ENCODE data around the gene OR10G6. TPM values are rescaled to one million over a fixed set of nuclear protein-coding genes. Genes with fewer than 3 reads are reported as not detected.
"Not testable (repeated sequence)": the region's sequence is repeated elsewhere in the genome, so short reads cannot be mapped to it uniquely, and the experiment has no call there.

OR10G6 gene, protein sequence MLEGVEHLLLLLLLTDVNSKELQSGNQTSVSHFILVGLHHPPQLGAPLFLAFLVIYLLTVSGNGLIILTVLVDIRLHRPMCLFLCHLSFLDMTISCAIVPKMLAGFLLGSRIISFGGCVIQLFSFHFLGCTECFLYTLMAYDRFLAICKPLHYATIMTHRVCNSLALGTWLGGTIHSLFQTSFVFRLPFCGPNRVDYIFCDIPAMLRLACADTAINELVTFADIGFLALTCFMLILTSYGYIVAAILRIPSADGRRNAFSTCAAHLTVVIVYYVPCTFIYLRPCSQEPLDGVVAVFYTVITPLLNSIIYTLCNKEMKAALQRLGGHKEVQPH
- not detected for polyA plus RNA-seq (ENCODE audit: low read depth in 6 of 6)

DNA sequence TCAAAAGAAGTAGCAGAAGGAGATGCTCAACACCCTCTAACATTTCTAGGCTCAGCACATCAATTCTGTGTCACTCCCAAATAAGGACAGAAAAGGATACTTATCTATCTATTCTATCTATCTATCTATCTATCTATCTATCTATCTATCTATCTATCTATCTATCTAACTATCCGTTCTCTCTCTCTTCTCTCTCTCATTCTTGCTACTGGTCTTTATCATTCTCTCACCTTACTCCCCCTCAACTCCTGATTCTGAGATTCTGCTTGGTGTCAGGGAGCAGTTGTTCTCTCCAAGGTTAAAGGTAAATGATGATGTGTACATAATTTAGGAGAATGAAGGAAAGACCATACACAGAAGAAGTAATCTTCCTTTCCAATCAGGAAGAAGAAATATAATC lies at the start of gene OR10G6:
TSS of gene OR10G6 (minus strand) at position 43 of the 400 bp plus-strand sequence. CDS start at position 43, 0 bp downstream.
- Mint-ChIP-seq H3K27me3 (no peaks in the 10 kb centered on the region), H3K36me3 (no peaks in the 10 kb centered on the region)
- no peak for ATAC-seq (ENCODE audit: low read depth in 2 of 2)

DNA sequence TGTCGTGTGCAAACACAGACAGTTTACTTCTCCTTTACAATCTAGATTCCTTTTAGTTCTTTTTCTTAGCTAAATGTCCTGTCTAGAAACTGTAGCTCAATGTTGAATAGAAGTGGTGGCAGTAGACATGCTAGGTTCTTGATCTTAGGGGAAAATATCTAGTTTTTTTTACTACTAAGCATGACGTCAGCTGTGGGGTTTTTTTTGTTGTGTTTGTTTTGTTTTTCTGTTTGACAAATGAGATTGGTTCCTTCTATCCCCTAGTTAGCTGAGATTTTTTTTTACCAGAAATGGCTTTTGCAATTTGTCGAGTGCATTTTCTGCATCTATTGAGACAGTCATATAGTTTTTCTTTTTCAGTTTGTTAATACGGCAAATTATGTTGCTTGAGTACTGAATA lies 48.5 kb upstream of the OR10G6 start:
- H3K27ac Mint-ChIP-seq, result no peak overlapping the region
- H3K36me3 Mint-ChIP-seq, result no peaks in the 10 kb centered on the region
- H3K4me1 Mint-ChIP-seq, result no peaks in the 10 kb centered on the region
- ATAC-seq (ENCODE audit: low read depth in 2 of 2) (no peak), DNase-seq (no peak)
- no peak overlapping the region for H3K4me3 Mint-ChIP-seq
- H3K9me3 Mint-ChIP-seq, result no peaks in the 10 kb centered on the region
- H3K27me3 Mint-ChIP-seq, result peaks cover 0 to 12% (median 5%) of the 10 kb centered on the region in 3 donors

More for the DNA sequence above, at the start of gene OR10G6:
- Mint-ChIP-seq H3K9me3 (peaks cover 0 to 4% (median 0%) of the 10 kb centered on the region in 7 donors), H3K4me3 (no peak within 1 kb of the TSS), H3K27ac (peak within 1 kb of the TSS in 3 of 6 donors; percentile 4 to 27 (median 18)), H3K4me1 (no peaks in the 10 kb centered on the region)
- DNase-seq, result no peak

DNA sequence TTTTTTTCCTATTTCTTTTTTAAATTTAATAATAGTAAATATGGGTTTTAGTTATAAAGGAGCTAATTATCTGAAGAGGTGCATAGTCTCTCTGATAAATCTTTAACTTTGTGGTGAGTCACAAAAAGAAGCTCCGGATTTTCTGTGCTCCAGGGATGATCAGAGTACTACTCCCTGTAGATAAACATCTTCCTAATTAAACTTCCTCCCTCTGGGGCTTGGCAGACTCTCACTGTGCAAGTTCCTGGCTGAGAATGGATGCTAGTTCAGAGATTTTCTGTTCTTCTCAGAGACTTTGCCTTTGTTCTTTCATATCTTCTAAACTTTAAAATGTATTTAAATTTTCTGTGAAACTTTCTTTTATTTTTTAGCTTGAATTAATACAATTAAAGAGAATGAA lies 46.3 kb upstream of the OR10G6 start, which contains the start of gene OR10G7:
TSS of gene OR10G7 (minus strand) at position 72 of the 400 bp plus-strand sequence. CDS start 2,324 bp downstream, outside the sequence.
- Mint-ChIP-seq H3K4me3 (no peak within 1 kb of the TSS), H3K9me3 (no peaks in the 10 kb centered on the region), H3K36me3 (no peaks in the 10 kb centered on the region), H3K27me3 (peaks cover 0 to 8% (median 4%) of the 10 kb centered on the region in 3 donors), H3K27ac (no peak within 1 kb of the TSS), H3K4me1 (no peaks in the 10 kb centered on the region)
- ATAC-seq (ENCODE audit: low read depth in 2 of 2) (no peak), DNase-seq (no peak)

DNA sequence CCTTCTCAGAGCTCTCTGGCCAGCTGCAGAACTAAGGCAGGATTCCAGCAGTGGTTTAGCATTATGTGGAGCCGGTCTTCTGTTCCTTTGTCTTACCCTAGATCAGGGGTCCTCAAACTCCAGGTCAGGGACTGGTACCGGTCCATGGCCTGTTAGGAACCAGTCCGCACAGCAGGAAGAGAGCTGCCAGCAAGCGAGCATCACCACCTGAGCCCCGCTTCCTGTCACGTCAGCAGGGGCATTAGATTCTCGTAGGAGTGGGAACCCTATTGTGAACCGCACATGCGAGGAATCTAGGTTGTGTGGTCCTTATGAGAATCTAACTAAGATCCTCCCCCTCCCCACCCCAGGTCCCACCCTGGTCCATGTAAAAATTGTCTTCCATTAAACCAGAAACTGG lies 44.6 kb upstream of the OR10G6 start:
- Mint-ChIP-seq H3K36me3 (no peaks in the 10 kb centered on the region), H3K27me3 (peaks cover 10 to 18% (median 15%) of the 10 kb centered on the region in 3 donors), H3K27ac (no peak overlapping the region), H3K9me3 (no peaks in the 10 kb centered on the region), H3K4me1 (no peaks in the 10 kb centered on the region), H3K4me3 (no peak overlapping the region)
- no peak for ATAC-seq (ENCODE audit: low read depth in 2 of 2)
- no peak for DNase-seq

DNA sequence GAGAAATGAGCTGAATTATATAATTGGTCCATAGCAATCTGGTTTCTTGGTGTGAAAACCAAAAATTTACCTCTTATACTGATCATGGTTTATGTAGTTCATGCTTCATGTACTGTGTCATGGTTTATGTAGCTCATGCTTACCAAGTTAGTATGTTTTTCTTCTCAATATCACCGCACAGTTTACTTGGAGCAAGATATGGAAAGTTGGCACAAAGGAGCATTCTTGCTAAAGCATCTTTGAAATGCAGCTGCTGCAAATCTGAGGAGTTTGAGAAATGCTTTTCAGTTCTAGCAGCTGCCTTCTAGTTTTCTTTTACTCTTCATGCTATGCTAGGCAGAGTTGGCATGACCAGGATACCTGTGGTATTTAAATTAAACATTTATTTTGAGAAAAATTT lies 41.7 kb upstream of the OR10G6 start:
- H3K27me3 Mint-ChIP-seq, result peaks cover 10 to 23% (median 16%) of the 10 kb centered on the region in 3 donors
- no peaks in the 10 kb centered on the region for H3K9me3 Mint-ChIP-seq
- no peak for ATAC-seq (ENCODE audit: low read depth in 2 of 2)
- H3K36me3 Mint-ChIP-seq, result no peaks in the 10 kb centered on the region
- H3K27ac Mint-ChIP-seq, result no peak overlapping the region
- no peaks in the 10 kb centered on the region for H3K4me1 Mint-ChIP-seq
- DNase-seq, result no peak
- H3K4me3 Mint-ChIP-seq, result no peak overlapping the region

DNA sequence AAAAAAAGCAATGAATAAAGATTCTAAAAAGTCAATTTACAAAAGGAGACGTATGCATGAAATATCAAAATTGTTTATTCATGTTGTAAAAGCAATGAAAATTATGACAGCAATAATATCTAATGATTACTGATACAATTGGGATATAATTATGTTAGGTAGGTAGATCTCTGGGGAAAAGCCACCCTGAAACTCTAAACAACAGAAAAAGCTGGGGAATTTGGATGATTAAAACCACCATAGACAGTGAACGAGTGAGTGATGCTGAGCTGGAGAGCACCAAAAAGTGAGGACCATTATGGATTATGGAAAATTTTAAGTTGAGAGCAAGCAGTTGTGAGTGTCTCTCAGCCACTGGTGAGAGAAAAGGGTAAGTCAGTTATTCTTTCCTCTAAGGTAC lies 31.5 kb upstream of the OR10G6 start, which contains the start of gene OR10G8:
TSS of gene OR10G8 (plus strand) at position 301 of the 400 bp plus-strand sequence. CDS start 2,825 bp downstream, outside the sequence.
- Mint-ChIP-seq H3K36me3 (no peaks in the 10 kb centered on the region), H3K9me3 (peaks cover 0 to 2% (median 0%) of the 10 kb centered on the region in 7 donors), H3K4me1 (no peaks in the 10 kb centered on the region), H3K4me3 (peak within 1 kb of the TSS in 1 of 8 donors; percentile 12), H3K27ac (no peak within 1 kb of the TSS), H3K27me3 (no peaks in the 10 kb centered on the region)
- ATAC-seq (ENCODE audit: low read depth in 2 of 2) (no peak), DNase-seq (no peak)

DNA sequence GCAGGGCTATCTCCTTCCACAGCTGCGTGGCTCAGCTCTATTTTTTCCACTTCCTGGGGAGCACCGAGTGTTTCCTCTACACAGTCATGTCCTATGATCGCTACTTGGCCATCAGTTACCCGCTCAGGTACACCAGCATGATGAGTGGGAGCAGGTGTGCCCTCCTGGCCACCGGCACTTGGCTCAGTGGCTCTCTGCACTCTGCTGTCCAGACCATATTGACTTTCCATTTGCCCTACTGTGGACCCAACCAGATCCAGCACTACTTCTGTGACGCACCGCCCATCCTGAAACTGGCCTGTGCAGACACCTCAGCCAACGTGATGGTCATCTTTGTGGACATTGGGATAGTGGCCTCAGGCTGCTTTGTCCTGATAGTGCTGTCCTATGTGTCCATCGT lies 20.9 kb upstream of the OR10G6 start:
- H3K36me3 Mint-ChIP-seq; H3K27ac Mint-ChIP-seq; H3K27me3 Mint-ChIP-seq; ATAC-seq (ENCODE audit: low read depth in 2 of 2); H3K4me1 Mint-ChIP-seq; H3K9me3 Mint-ChIP-seq; DNase-seq: not testable (repeated sequence)
- peak overlapping the region in 1 of 8 donors; percentile 71 for H3K4me3 Mint-ChIP-seq

DNA sequence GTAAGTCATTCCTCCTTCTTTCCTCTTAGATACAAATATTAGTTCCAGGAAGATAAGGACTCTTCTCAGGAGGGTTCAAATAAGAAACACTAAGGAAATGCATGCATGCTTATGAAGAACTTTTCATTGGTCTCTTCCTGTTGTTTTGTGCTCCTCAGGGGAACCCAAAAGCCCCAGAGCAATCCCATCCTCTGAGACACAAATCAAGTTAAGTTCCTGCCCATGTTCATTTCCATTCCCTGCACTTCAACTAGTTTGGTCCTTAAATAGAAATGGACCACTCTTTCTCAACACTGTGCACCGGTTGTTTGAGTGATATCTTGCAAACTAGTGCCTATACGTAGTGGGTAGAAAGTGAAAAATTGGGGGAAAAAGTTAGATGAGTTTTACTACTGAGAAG lies 17.7 kb upstream of the OR10G6 start, which contains the start of gene OR10G4:
TSS of gene OR10G4 (plus strand) at position 301 of the 400 bp plus-strand sequence. CDS start 2,578 bp downstream, outside the sequence.
- no peaks in the 10 kb centered on the region for H3K4me1 Mint-ChIP-seq
- H3K4me3 Mint-ChIP-seq, result no peak within 1 kb of the TSS
- peaks cover 0 to 11% (median 0%) of the 10 kb centered on the region in 3 donors for H3K27me3 Mint-ChIP-seq
- DNase-seq (no peak), ATAC-seq (ENCODE audit: low read depth in 2 of 2) (no peak)
- no peak within 1 kb of the TSS for H3K27ac Mint-ChIP-seq
- peaks cover 0 to 1% (median 0%) of the 10 kb centered on the region in 7 donors for H3K9me3 Mint-ChIP-seq
- no peaks in the 10 kb centered on the region for H3K36me3 Mint-ChIP-seq

DNA sequence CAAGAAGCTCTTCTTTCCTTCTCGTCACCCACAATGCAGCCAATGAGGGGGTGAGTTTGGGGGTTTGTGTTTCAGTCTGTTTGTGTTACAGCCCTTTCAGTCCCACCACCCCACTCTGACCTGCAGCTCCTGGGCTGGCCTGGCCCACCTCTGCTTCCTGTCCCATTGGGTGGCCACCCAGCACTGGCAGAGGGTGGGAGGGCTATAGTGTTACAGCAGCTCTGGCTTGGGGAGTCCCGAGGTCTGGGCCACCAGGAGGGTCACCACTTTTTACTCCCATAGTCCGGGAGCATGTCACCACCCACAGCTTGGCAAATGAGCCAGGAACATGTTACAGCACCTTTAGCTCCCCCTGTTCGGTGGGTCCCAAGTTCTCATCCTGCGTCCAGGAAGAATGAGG lies 15.7 kb downstream of the OR10G6 start:
- no peaks in the 10 kb centered on the region for H3K4me1 Mint-ChIP-seq
- no peak for DNase-seq
- no peak overlapping the region for H3K27ac Mint-ChIP-seq
- H3K36me3 Mint-ChIP-seq, result no peaks in the 10 kb centered on the region
- peaks cover 3 to 17% (median 7%) of the 10 kb centered on the region in 7 donors for H3K9me3 Mint-ChIP-seq
- no peak for ATAC-seq (ENCODE audit: low read depth in 2 of 2)
- H3K4me3 Mint-ChIP-seq, result no peak overlapping the region
- peaks cover 0 to 6% (median 5%) of the 10 kb centered on the region in 3 donors for H3K27me3 Mint-ChIP-seq

DNA sequence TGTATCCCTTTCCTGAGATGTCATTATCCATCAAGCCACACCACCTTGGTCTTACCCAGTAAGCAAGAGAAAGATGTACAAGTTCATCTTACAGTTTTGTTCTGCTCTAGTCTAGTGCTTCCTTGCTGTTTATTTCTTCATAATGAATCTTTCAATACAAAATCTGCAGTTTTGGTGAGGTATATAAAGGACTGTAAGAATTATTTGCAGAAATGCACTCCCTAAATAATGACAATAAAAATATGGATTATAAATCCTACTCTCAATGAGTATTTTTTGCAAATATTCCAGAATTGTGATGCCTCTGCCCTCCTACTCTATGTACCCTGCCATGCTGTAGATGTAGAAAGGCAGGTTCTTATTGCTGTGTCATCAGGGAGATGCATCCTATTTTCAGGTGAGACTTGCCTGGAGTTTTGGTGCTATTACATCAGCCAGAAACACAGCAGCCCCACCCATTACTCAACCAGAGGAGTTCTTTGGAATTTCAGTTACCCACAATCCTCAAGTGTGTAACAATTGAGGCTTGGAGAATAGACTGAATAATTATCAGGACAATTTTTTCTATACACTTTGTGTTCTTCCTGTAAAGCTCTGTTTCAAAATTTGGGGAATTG lies 17.1 kb downstream of the OR10G6 start, which contains the start of gene OR10S1:
TSS of gene OR10S1 (minus strand) at position 51 of the 617 bp plus-strand sequence. CDS start 117 bp downstream, outside the sequence.
- Mint-ChIP-seq H3K27ac (peak within 1 kb of the TSS in 1 of 6 donors; percentile 7), H3K27me3 (peaks cover 0 to 5% (median 3%) of the 10 kb centered on the region in 3 donors), H3K4me3 (no peak within 1 kb of the TSS), H3K36me3 (no peaks in the 10 kb centered on the region), H3K9me3 (peaks cover 3 to 12% (median 7%) of the 10 kb centered on the region in 7 donors), H3K4me1 (no peaks in the 10 kb centered on the region)
- ATAC-seq (ENCODE audit: low read depth in 2 of 2) (no peak), DNase-seq (no peak)

DNA sequence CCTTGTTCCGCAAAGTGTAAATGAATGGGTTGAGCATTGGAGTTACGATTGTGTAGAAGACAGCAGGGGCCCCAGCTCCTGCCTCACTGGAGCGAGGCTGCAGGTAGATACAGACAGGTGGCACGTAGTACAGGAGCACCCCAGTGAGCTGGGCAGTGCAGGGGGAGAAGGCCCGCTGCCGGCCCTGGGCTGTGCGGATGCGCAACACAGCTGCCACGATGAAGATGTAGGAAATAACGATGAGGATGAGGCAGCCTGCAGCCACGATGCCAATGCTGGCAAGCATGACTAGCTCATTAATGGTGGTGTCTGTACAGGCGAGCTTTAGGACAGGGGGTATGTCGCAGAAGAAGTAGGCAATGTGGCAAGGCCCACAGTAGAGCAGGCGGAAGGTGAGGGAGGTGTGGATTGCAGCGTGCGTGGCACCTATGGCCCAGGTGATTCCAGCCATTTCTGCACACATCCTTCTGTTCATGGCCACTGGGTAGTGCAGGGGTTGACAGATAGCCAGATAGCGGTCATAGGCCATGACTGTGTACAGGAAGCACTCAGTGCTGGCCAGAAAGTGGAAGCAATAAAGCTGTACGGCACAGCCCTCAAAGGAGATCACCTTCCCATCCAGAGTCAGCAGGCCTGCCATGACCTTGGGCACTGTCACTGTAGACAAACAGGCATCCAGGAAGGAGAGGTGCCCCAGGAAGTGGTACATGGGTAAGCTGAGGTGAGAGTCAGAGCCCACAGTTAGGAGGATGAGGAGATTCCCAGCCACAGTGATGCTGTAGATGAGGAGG lies 18.0 kb downstream of the OR10G6 start:
- no peak overlapping the region for H3K27ac Mint-ChIP-seq
- ATAC-seq (ENCODE audit: low read depth in 2 of 2), result no peak
- H3K4me1 Mint-ChIP-seq, result no peaks in the 10 kb centered on the region
- peaks cover 0 to 5% (median 0%) of the 10 kb centered on the region in 3 donors for H3K27me3 Mint-ChIP-seq
- no peak overlapping the region for H3K4me3 Mint-ChIP-seq
- H3K36me3 Mint-ChIP-seq, result no peaks in the 10 kb centered on the region
- DNase-seq, result no peak
- H3K9me3 Mint-ChIP-seq, result peaks cover 0 to 5% (median 4%) of the 10 kb centered on the region in 7 donors

DNA sequence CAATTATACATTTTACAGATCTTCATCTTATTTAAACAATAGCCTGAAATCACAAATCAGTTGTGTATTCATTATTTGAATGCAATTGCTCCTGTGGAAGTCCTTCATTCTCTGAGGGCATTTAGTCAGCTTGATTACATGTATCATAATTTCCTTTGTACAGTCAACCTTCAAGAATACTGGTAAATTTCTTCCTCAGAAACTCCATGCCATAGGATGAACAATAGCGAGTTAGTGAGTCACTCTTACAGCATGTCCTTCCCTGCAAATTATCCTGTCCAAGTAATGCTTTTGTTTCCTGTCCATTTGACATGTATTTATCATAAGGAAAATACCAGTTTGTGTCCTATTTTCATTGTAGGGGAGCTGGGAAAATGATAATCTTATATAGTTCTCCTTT lies 21.1 kb downstream of the OR10G6 start:
- no peak for DNase-seq
- Mint-ChIP-seq H3K4me3 (no peak overlapping the region), H3K27me3 (peaks cover 0 to 5% (median 5%) of the 10 kb centered on the region in 3 donors), H3K4me1 (no peaks in the 10 kb centered on the region), H3K36me3 (no peaks in the 10 kb centered on the region), H3K9me3 (peaks cover 0 to 11% (median 7%) of the 10 kb centered on the region in 7 donors), H3K27ac (no peak overlapping the region)
- no peak for ATAC-seq (ENCODE audit: low read depth in 2 of 2)

DNA sequence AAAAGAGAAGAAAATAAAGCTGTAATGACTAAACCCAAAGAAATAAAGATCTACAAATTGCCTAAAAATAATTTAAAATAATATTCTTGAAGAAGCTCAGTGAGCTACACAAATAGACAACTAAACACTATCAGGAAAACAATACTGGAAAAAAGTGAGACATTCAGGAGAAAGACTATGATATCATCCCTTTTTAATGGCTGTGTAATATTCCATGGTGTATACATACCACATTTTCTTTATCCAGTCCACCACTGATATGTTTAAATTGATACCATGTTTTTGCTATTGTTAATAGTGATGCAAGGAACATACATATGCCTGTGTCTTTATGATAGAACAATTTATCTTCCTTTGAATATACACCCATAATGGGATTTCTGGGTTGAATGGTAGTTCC lies 38.2 kb downstream of the OR10G6 start:
- Mint-ChIP-seq H3K9me3 (peaks cover 0 to 22% (median 7%) of the 10 kb centered on the region in 7 donors), H3K4me3 (no peak overlapping the region), H3K27ac (no peak overlapping the region), H3K4me1 (no peaks in the 10 kb centered on the region), H3K27me3 (peaks cover 0 to 9% (median 0%) of the 10 kb centered on the region in 3 donors), H3K36me3 (no peaks in the 10 kb centered on the region)
- DNase-seq (no peak), ATAC-seq (ENCODE audit: low read depth in 2 of 2) (no peak)
